Caco-2 (cell line): ENCODE measurements around the gene RSL24D1. TPM values are rescaled to one million over a fixed set of nuclear protein-coding genes. Genes with fewer than 3 reads are reported as not detected.

Source experiments
- BruUV-seq: library from RNA; stranded (reverse); fragments of 400-500 nt; replicated peaks from 2 replicates; lab custom pipeline; 2021; lab: Mats Ljungman, UMichigan
- CTCF ChIA-PET: fragments of 300-600 bp; sonication (Branson Sonifier 250); formaldehyde crosslinking; loops from one replicate; lab custom pipeline; 2022; ENCODE audit warnings: antibody characterized with exemption; lab: Charles Lee
- POLR2A ChIA-PET: fragments of 300-600 bp; sonication (Branson Sonifier 250); formaldehyde crosslinking; loops from one replicate; lab custom pipeline; 2022; ENCODE audit warnings: antibody characterized with exemption; lab: Charles Lee
- DNase-seq, 2 experiments: peaks; one replicate each; pipeline versions ENCODE4 v3.0.0 to v3.0.0-alpha.2; 2020 to 2022
- H3K27me3 ChIP-seq: replicated peaks from 2 replicates; pipeline ENCODE4 v1.6.0; 2011; ENCODE audit warnings: low read length; ENCODE audit not compliant: control insufficient read depth, insufficient read depth
- H3K36me3 ChIP-seq: 2 replicates; pipeline ENCODE4 v1.5.1; 2011; ENCODE audit warnings: low read length; ENCODE audit not compliant: control insufficient read depth, insufficient read depth
- H3K4me1 ChIP-seq: fragments of 250-450 bp; sonication (Bioruptor Pico); 2 replicates; pipeline ENCODE4 v1.5.1; 2020; ENCODE audit warnings: mild to moderate bottlenecking
- H3K4me3 ChIP-seq: 2 replicates; pipeline ENCODE4 v1.5.1; 2011; ENCODE audit warnings: low read depth, mild to moderate bottlenecking, control low read depth, low read length
- H3K9me3 ChIP-seq: fragments of 250-450 bp; sonication (Bioruptor Pico); 2 replicates; pipeline ENCODE4 v1.5.1; 2020; ENCODE audit warnings: mild to moderate bottlenecking, moderate library complexity
- H3K27ac Mint-ChIP-seq: one replicate; pipeline ENCODE4 v1.8.0; 2022; ENCODE audit warnings: mixed read lengths; ENCODE audit not compliant: unreplicated experiment
- H3K27me3 Mint-ChIP-seq: one replicate; pipeline ENCODE4 v1.8.0; 2022; ENCODE audit warnings: mixed read lengths; ENCODE audit not compliant: insufficient read depth, unreplicated experiment
- H3K36me3 Mint-ChIP-seq: one replicate; pipeline ENCODE4 v1.8.0; 2022; ENCODE audit warnings: mild to moderate bottlenecking, mixed read lengths; ENCODE audit not compliant: insufficient read depth, unreplicated experiment
- H3K4me1 Mint-ChIP-seq: one replicate; pipeline ENCODE4 v1.8.0; 2022; ENCODE audit warnings: low read depth, mixed read lengths; ENCODE audit not compliant: unreplicated experiment
- H3K4me3 Mint-ChIP-seq: one replicate; pipeline ENCODE4 v1.8.0; 2022; ENCODE audit warnings: mild to moderate bottlenecking, moderate library complexity, mixed read lengths; ENCODE audit not compliant: unreplicated experiment
- H3K9me3 Mint-ChIP-seq: one replicate; pipeline ENCODE4 v1.8.0; 2022; ENCODE audit warnings: mixed read lengths; ENCODE audit not compliant: unreplicated experiment
- intact Hi-C: fragments of 100-400 bp; cut with micrococcal nuclease; formaldehyde crosslinking; loops from one replicate; pipeline ENCODE4 v1.10.0; 2022; ENCODE audit not compliant: unreplicated experiment
- total RNA-seq: library from RNA; stranded (reverse); gene quantifications from 2 replicates; pipeline ENCODE4 v1.2.3, GENCODE V29; 2022
- TF ChIP-seq, protein P1 (sequence below), 2 experiments: fragments of 200-600 bp in 1 of 2; IDR thresholded peaks; 1 replicate in 1 of 2; 2 replicates in 1 of 2; pipeline versions ENCODE4 v1.5.1 to v1.8.0; 2011 to 2022; ENCODE audit warnings: antibody characterized with exemption in 1 of 2, control low read depth in 1 of 2, inconsistent platforms in 1 of 2, low read depth in 1 of 2, low read length in 1 of 2, mild to moderate bottlenecking in 1 of 2, moderate library complexity in 1 of 2; ENCODE audit not compliant: insufficient read depth in 1 of 2, severe bottlenecking in 1 of 2, unreplicated experiment in 1 of 2

RSL24D1 gene
- total RNA-seq, 1 experiment from 2014 or later: 124 TPM

DNA sequence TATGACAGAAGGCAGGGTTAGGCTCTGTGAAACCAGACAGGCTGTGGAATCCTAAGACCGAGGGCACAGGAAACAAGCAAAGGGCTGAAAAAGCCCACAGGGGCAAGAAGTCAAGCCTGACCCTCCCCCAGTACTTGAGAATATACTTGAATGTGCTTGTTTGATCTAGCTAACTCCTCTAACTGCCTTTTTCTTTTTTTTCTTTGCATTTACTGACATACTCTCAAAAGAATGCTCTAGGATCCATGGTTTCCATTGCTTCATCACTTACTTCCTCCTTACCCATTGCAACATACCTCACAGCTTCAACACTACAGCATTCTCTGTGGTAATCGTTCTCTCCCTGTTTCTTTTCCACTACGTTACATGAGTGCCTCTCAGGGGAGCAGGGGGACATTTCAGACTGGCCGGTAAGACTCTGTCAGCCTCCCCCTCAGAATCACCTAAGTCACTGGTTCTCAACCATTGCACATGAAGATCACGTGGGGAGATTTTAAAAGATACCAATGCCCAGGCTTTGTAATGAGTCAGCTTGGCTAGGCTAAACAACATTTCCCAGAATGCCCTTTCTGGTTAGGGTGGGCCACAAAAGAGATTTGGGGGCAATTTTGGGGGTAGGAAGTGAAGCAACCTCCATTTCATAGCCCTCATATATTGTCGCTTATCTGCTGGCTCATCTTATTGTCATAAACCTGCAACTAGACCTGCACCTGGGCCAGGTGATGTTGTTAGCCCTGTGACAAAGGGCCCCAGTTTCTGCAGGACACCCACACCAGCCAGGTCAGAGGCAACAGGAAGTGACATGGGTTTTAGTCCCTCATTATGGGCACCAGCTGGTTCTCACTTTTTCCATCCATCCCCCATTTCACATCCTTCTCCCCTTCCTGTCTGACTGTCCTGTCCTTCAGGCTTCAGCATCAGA lies 24.6 kb upstream of the RSL24D1 start:
- Mint-ChIP-seq H3K27ac (peak overlapping the region; percentile 55), H3K36me3 (no peaks in the 10 kb centered on the region), H3K9me3 (no peaks in the 10 kb centered on the region), H3K27me3 (no peaks in the 10 kb centered on the region), H3K4me1 (peaks cover 14% of the 10 kb centered on the region), H3K4me3 (peak overlapping the region; percentile 1)
- H3K27me3 ChIP-seq: no peaks in the 10 kb centered on the region
- H3K36me3 ChIP-seq: no peaks in the 10 kb centered on the region
- intact Hi-C loops: loop anchor here (1.0 kb wide), 2 partner anchors 29 to 69 kb away; no protein-coding TSS in a partner anchor
- ChIA-PET POLR2A (no interaction called here), CTCF (interaction anchor here (0.5 to 1.0 kb wide), 3 partner anchors 24 to 214 kb away, joined by 3 read pairs; partner anchors contain the start of gene RSL24D1)
- H3K4me1 ChIP-seq: peaks cover 19% of the 10 kb centered on the region
- DNase-seq: peak in 1 of 2 experiments; percentile 49
- TF ChIP-seq, protein P1, sequence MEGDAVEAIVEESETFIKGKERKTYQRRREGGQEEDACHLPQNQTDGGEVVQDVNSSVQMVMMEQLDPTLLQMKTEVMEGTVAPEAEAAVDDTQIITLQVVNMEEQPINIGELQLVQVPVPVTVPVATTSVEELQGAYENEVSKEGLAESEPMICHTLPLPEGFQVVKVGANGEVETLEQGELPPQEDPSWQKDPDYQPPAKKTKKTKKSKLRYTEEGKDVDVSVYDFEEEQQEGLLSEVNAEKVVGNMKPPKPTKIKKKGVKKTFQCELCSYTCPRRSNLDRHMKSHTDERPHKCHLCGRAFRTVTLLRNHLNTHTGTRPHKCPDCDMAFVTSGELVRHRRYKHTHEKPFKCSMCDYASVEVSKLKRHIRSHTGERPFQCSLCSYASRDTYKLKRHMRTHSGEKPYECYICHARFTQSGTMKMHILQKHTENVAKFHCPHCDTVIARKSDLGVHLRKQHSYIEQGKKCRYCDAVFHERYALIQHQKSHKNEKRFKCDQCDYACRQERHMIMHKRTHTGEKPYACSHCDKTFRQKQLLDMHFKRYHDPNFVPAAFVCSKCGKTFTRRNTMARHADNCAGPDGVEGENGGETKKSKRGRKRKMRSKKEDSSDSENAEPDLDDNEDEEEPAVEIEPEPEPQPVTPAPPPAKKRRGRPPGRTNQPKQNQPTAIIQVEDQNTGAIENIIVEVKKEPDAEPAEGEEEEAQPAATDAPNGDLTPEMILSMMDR (IDR thresholded peaks at IDR 0.05; ENCODE audit: insufficient read depth in 1 of 2, low read depth in 1 of 2, low read length in 1 of 2, severe bottlenecking in 1 of 2, unreplicated experiment in 1 of 2): no peak
- H3K4me3 ChIP-seq: no peak overlapping the region
- H3K9me3 ChIP-seq: peaks cover 4% of the 10 kb centered on the region; the same call in 1 of the 2 replicates
- no TSS peak for BruUV-seq

- intact Hi-C loops: loop anchor here (1.0 kb wide), 2 partner anchors 30 to 70 kb away; no protein-coding TSS in a partner anchor
- no TSS peak for BruUV-seq
- no peaks in the 10 kb centered on the region for H3K27me3 Mint-ChIP-seq
These were observed 23.9 kb upstream of the RSL24D1 start for GRCh38 chr15:55220606-55221005.

GRCh38 chr15:55218056-55218455 lies 21.3 kb upstream of the RSL24D1 start:
- H3K36me3 Mint-ChIP-seq: no peaks in the 10 kb centered on the region
- Histone ChIP-seq H3K4me3 (no peak overlapping the region), H3K36me3 (no peaks in the 10 kb centered on the region), H3K4me1 (0 out of 2 replicates have a peak, but pooled peaks cover 8% of the 10 kb centered on the region), H3K27me3 (no peaks in the 10 kb centered on the region), H3K9me3 (no peaks in the 10 kb centered on the region)
- TF ChIP-seq, protein P1 (IDR thresholded peaks at IDR 0.05; ENCODE audit: insufficient read depth in 1 of 2, low read depth in 1 of 2, low read length in 1 of 2, severe bottlenecking in 1 of 2, unreplicated experiment in 1 of 2): no peak
- POLR2A ChIA-PET: no interaction called here
- no peak overlapping the region for H3K4me3 Mint-ChIP-seq
- no TSS peak for BruUV-seq
- no peak overlapping the region for H3K27ac Mint-ChIP-seq
- no peaks in the 10 kb centered on the region for H3K27me3 Mint-ChIP-seq
- H3K9me3 Mint-ChIP-seq: no peaks in the 10 kb centered on the region
- CTCF ChIA-PET: interaction anchor here (1.6 kb wide), 1 partner anchor 73 kb away, joined by 5 read pairs; no protein-coding TSS in a partner anchor
- intact Hi-C loops: loop anchor here (5.0 kb wide), 1 partner anchor 424 kb away; no protein-coding TSS in a partner anchor
- peaks cover 10% of the 10 kb centered on the region for H3K4me1 Mint-ChIP-seq
- no peak for DNase-seq

More at GRCh38 chr15:55220606-55221005, 23.9 kb upstream of the RSL24D1 start:
- peak overlapping the region; percentile 1 for H3K4me3 Mint-ChIP-seq
- Histone ChIP-seq H3K9me3 (peaks cover 2% of the 10 kb centered on the region; the same call in 1 of the 2 replicates), H3K4me3 (no peak overlapping the region), H3K27me3 (no peaks in the 10 kb centered on the region), H3K36me3 (no peaks in the 10 kb centered on the region), H3K4me1 (peaks cover 19% of the 10 kb centered on the region)
- H3K4me1 Mint-ChIP-seq: peaks cover 12% of the 10 kb centered on the region
- no peaks in the 10 kb centered on the region for H3K9me3 Mint-ChIP-seq
- TF ChIP-seq, protein P1 (IDR thresholded peaks at IDR 0.05; ENCODE audit: insufficient read depth in 1 of 2, low read depth in 1 of 2, low read length in 1 of 2, severe bottlenecking in 1 of 2, unreplicated experiment in 1 of 2): no peak
- no peaks in the 10 kb centered on the region for H3K36me3 Mint-ChIP-seq
- POLR2A ChIA-PET: no interaction called here
- H3K27ac Mint-ChIP-seq: peak overlapping the region; percentile 55
- CTCF ChIA-PET: interaction anchor here (0.5 to 1.0 kb wide), 3 partner anchors 24 to 215 kb away, joined by 3 read pairs; partner anchors contain the start of gene RSL24D1
- no peak for DNase-seq
